Mesothelial cell of epicardium (in vitro differentiated cells): ENCODE data around the gene SPATA18. TPM values are rescaled to one million over a fixed set of nuclear protein-coding genes. Genes with fewer than 3 reads are reported as not detected.

Experiments
- DNase-seq, 2 experiments: peaks; one replicate each; pipeline ENCODE4 v3.0.0; 2021; ENCODE audit warnings: low spot score in 2 of 2; ENCODE audit not compliant: unreplicated experiment in 2 of 2
- H3K27ac Mint-ChIP-seq: 2 replicates; pipeline ENCODE4 v1.8.0; 2021; ENCODE audit warnings: mixed read lengths
- H3K27me3 Mint-ChIP-seq: 2 replicates; pipeline ENCODE4 v1.8.0; 2021; ENCODE audit warnings: low read depth, mixed read lengths
- H3K36me3 Mint-ChIP-seq: 2 replicates; pipeline ENCODE4 v1.8.0; 2021; ENCODE audit warnings: mixed read lengths
- H3K4me1 Mint-ChIP-seq: 2 replicates; pipeline ENCODE4 v1.8.0; 2021; ENCODE audit warnings: mixed read lengths
- H3K4me3 Mint-ChIP-seq: 2 replicates; pipeline ENCODE4 v1.8.0; 2021; ENCODE audit warnings: mild to moderate bottlenecking, moderate library complexity, mixed read lengths
- H3K9me3 Mint-ChIP-seq: 2 replicates; pipeline ENCODE4 v1.8.0; 2021; ENCODE audit warnings: mixed read lengths
- CTCF ChIP-seq: fragments of 200-600 bp; sonication (generic); IDR thresholded peaks from one replicate; pipeline ENCODE4 v1.5.0; 2021; ENCODE audit warnings: antibody characterized with exemption; ENCODE audit not compliant: unreplicated experiment
- total RNA-seq: library from RNA; stranded (reverse); gene quantifications from 3 replicates; pipeline ENCODE4 v1.2.1, GENCODE V29; 2021

Gene SPATA18
- total RNA-seq, 1 donor from 2014 or later = 10.0 TPM

DNA sequence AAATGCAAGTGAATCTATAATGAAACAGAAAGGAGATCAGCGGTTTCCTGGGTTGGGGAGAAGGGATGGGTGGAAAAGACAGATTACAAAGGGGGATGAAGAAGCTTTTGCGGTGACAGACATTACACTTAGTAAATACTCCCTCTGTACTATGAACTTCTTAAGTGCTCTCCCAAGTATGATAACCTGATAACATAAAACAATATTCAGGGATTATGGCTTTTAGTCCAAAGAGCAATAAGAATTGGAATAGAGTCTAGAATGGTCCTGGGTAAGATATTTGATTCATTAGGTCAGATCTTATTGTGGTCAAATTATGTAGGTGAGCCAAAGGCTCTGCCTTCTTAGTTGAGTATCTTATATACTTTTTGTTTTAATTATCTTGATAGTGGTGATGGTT lies 40.1 kb upstream of the SPATA18 start:
- no peaks in the 10 kb centered on the region for H3K36me3 Mint-ChIP-seq
- TF ChIP-seq CTCF = no peak
- H3K4me3 Mint-ChIP-seq = no peak overlapping the region
- no peaks in the 10 kb centered on the region for H3K27me3 Mint-ChIP-seq
- no peak for DNase-seq
- peaks cover 11% of the 10 kb centered on the region for H3K9me3 Mint-ChIP-seq
- H3K27ac Mint-ChIP-seq = no peak overlapping the region
- H3K4me1 Mint-ChIP-seq = no peaks in the 10 kb centered on the region

- peaks cover 11% of the 10 kb centered on the region for H3K9me3 Mint-ChIP-seq
- H3K4me1 Mint-ChIP-seq = peaks cover 1% of the 10 kb centered on the region
- H3K27me3 Mint-ChIP-seq = no peaks in the 10 kb centered on the region
- H3K36me3 Mint-ChIP-seq = no peaks in the 10 kb centered on the region
- no peak for TF ChIP-seq CTCF
- no peak for DNase-seq
- H3K27ac Mint-ChIP-seq = no peak overlapping the region
- H3K4me3 Mint-ChIP-seq = no peak overlapping the region
Measured at GRCh38 chr4:52012651-52013050, 38.5 kb upstream of the SPATA18 start.

DNA sequence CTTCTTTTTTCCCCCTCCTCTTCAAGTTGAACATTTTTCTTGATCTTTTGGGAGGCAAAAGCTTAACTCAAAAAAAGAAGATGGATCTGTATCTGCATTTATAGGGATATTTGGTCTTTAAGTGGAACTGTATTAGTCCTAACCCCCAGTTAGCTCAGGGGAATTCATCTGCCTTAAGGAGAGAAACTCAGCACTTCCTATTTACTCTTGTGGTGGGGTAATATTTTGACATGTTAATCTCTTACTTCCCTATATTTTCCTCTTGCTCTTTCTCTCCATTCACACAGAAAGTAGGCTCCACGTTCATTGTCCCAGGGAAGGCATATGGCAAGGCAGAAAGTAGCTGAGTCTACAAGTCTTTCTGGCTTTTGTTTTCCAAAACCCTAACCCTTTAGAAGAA lies 36.2 kb upstream of the SPATA18 start:
- H3K27ac Mint-ChIP-seq = no peak overlapping the region

GRCh38 chr4:52015366-52015765 lies 35.7 kb upstream of the SPATA18 start:
- DNase-seq = no peak
- Mint-ChIP-seq H3K27me3 (no peaks in the 10 kb centered on the region), H3K4me1 (peaks cover 8% of the 10 kb centered on the region), H3K36me3 (peaks cover 2% of the 10 kb centered on the region), H3K4me3 (no peak overlapping the region), H3K27ac (no peak overlapping the region), H3K9me3 (peaks cover 2% of the 10 kb centered on the region)
- no peak for TF ChIP-seq CTCF

More for the DNA sequence above, 36.2 kb upstream of the SPATA18 start:
- DNase-seq = no peak
- TF ChIP-seq CTCF = no peak
- H3K4me1 Mint-ChIP-seq = peaks cover 8% of the 10 kb centered on the region
- H3K9me3 Mint-ChIP-seq = peaks cover 3% of the 10 kb centered on the region
- no peak overlapping the region for H3K4me3 Mint-ChIP-seq
- H3K36me3 Mint-ChIP-seq = peaks cover 1% of the 10 kb centered on the region
- no peaks in the 10 kb centered on the region for H3K27me3 Mint-ChIP-seq

GRCh38 chr4:52016981-52017380 lies 34.1 kb upstream of the SPATA18 start:
- DNase-seq = no peak
- H3K9me3 Mint-ChIP-seq = no peaks in the 10 kb centered on the region
- H3K4me1 Mint-ChIP-seq = peaks cover 8% of the 10 kb centered on the region
- H3K27me3 Mint-ChIP-seq = no peaks in the 10 kb centered on the region
- H3K4me3 Mint-ChIP-seq = no peak overlapping the region
- peaks cover 4% of the 10 kb centered on the region for H3K36me3 Mint-ChIP-seq
- no peak for TF ChIP-seq CTCF
- no peak overlapping the region for H3K27ac Mint-ChIP-seq

DNA sequence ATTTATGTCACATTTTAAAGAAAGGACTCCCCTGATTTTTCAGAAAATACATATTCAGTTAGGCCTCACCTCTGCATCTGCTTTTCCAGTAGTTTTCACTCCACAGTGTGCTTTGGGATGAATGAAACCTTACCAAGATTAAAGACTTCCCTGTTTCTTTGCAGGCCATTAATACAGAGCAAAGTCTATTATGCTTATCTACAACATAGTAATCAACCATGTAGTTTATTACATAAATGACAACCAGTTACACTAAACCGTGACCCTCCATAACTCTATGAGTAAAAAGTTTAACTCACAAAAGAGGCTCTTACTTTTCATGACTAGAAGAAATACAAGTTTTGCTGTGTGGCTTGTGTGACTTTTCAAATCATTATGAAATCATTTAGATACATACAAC lies 33.3 kb upstream of the SPATA18 start:
- H3K27me3 Mint-ChIP-seq = no peaks in the 10 kb centered on the region
- no peak for TF ChIP-seq CTCF
- H3K4me3 Mint-ChIP-seq = no peak overlapping the region
- H3K36me3 Mint-ChIP-seq = peaks cover 7% of the 10 kb centered on the region
- H3K4me1 Mint-ChIP-seq = peaks cover 8% of the 10 kb centered on the region
- no peaks in the 10 kb centered on the region for H3K9me3 Mint-ChIP-seq
- no peak for DNase-seq
- no peak overlapping the region for H3K27ac Mint-ChIP-seq
